D721Med (cell line): ENCODE data around the gene MINDY4.

Experiments used
- DNase-seq: peaks from one replicate; pipeline ENCODE4 v3.0.0; 2011; ENCODE audit warnings: low spot score; ENCODE audit not compliant: insufficient read length
- FAIRE-seq: peaks from 2 replicates; lab custom pipeline; 2011; peaks lifted over from hg19 to GRCh38; lab: Jason Lieb, UNC
- CTCF ChIP-seq: IDR thresholded peaks from 2 replicates; pipeline ENCODE4 v1.5.1; 2012; ENCODE audit warnings: mild to moderate bottlenecking, control low read depth; ENCODE audit not compliant: insufficient read depth; ENCODE audit errors: missing control alignments

MINDY4 gene

DNA sequence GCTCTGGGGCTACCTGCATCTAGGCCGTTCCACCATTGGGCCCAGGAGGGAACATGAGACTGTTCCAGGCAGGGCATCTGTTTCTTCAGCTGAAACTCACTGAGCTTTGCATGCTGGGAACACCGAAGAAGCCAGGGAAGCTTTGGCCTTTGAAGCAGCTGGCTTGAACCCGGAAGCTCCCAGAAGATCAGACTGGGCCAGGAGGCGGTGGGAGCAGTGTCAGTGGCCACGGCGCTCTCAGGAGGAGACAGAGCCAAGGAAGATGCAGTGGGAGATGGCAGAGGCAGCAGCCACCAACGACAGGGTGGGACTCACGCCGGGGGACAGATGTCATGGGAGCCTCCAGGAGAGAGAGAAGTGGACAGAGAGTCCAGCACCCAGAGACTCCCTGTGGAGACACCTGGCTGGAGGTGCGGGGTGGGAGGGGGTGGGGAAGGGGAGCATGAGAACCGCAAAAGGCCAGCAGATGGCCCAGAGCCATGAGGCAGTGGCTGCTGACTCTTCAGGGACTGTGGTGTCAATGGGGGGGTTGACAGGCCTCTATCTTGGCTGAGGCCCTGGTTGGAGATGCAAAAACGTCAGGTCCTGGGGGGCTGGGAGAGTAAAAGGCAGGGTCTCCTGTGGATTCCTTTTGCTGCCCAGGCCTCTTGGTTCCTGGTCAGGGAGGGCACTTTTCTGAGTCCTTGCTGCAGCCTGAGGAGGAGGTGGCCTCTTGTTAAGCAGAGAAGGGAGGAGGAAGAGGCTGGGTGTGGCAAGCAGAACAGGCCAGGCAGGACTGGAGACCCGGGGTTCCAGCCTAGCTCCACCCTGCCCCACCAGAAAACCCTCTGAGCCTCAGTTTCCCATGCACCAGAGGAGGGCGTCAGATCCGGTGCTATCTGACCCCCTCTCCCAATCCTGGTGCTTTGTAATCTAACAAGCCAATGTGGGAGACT, 134.1 kb downstream of the MINDY4 start:
- DNase-seq (no peak), FAIRE-seq (no peak)
- TF ChIP-seq CTCF: no peak

DNA sequence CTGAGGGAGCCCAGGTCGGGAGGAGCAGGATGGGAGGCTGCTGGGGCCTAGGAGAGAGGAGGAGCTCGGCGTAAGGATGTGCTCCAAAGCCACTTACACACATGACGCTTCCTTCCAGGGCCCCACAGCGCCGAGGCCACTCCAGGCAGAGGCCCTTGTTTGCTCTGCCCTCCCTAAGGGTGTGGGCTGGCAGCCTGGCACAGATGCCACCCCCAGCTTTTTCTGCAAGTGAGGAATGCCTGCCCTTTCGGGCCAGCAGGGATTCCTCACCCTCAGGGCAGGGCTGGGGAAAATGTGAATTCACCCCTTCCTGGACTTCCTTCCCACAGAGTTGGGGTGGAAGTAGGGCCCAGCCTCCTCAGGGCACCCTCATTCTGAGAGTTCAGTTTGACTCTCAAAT, 134.8 kb downstream of the MINDY4 start:
- DNase-seq: no peak

GRCh38 chr7:30906515-30907240, 135.5 kb downstream of the MINDY4 start:
- no peak for TF ChIP-seq CTCF
- FAIRE-seq (no peak), DNase-seq (no peak)

More for the DNA sequence above, 134.8 kb downstream of the MINDY4 start:
- no peak for TF ChIP-seq CTCF
- FAIRE-seq: no peak

GRCh38 chr7:30907527-30908267, 136.5 kb downstream of the MINDY4 start:
- DNase-seq (no peak), FAIRE-seq (no peak)
- TF ChIP-seq CTCF: no peak

DNA sequence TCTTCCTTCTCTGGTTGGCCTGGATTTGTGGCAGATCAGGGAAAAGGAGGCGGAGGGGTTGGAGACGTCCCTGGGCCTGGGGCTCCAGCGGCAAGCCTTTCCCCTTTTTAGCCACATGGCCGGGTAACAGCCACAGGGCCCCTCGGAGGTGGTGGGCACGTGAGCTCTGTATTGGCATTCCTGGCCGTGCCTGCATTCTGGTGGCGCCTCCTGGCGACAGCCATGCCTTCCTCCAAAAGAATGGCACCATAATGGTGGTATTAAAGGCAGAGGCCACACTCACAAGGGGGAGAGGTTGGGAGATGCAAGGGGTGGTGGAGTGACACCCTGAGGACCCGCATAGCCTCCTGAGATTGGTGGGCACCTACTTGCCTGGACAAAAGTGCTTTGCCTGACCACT, 137.5 kb downstream of the MINDY4 start:
- FAIRE-seq: no peak
- no peak for TF ChIP-seq CTCF
- no peak for DNase-seq

- DNase-seq (no peak), FAIRE-seq (no peak)
- no peak for TF ChIP-seq CTCF
These were observed 138.2 kb downstream of the MINDY4 start for GRCh38 chr7:30909431-30909830.
